Measurements from ENCODE around the gene FBXO30. TPM values are rescaled to one million over a fixed set of nuclear protein-coding genes. Genes with fewer than 3 reads are reported as not detected.

Gene FBXO30
- total RNA-seq, result 1 to 10 TPM; 2.2 to 3.2 (median 3.0) TPM
- long read RNA-seq, partial matches to known transcripts, result 0 of 1 reads
- long read RNA-seq, other reads (novel, unspliced or antisense), result 1 of 1 reads

GRCh38 chr6:145814501-145815308, at the start of gene FBXO30:
Gene FBXO30 (minus strand): TSS chr6:145814795. CDS start chr6:145806405, 8,390 bp downstream.
- 0% methylated on average over 8 of the region's 88 CpGs for WGBS (ENCODE audit: insufficient coverage, low coverage, low lambda C conversion rate, missing lambda C conversion rate)
- no peaks in the 10 kb centered on the region for H3K27me3 ChIP-seq
- TF ChIP-seq POLR2A (IDR thresholded peaks at IDR 0.05) (peak; percentile 87), CTCF (IDR thresholded peaks at IDR 0.05) (no peak)

GRCh38 chr6:145863988-145864616, 49.5 kb upstream of the FBXO30 start:
- H3K4me1 ChIP-seq, result no peaks in the 10 kb centered on the region
- H3K36me3 ChIP-seq, result no peaks in the 10 kb centered on the region
- H3K27me3 ChIP-seq, result no peaks in the 10 kb centered on the region
- no peak for DNase-seq
- ATAC-seq, result no peak
- TF ChIP-seq CTCF (IDR thresholded peaks at IDR 0.05) (no peak), POLR2A (IDR thresholded peaks at IDR 0.05) (no peak)
- no peak overlapping the region for H3K4me3 ChIP-seq
- peaks cover 0 to 4% (median 0%) of the 10 kb centered on the region in 4 donors for H3K9me3 ChIP-seq
- no peak overlapping the region for H3K27ac ChIP-seq
- intact Hi-C loops (cut with DNase I), result no loop called here
- WGBS (ENCODE audit: insufficient coverage, low coverage, low lambda C conversion rate, missing lambda C conversion rate), result 78% methylated on average over 2 of the region's 2 CpGs

More at GRCh38 chr6:145814501-145815308, at the start of gene FBXO30:
- H3K9me3 ChIP-seq, result no peaks in the 10 kb centered on the region
- DNase-seq (peak; percentile 89 to 92 (median 90)), ATAC-seq (peak; percentile 94 to 98 (median 96))
- peak within 1 kb of the TSS; percentile 91 to 95 (median 92) for H3K27ac ChIP-seq
- intact Hi-C loops (cut with DNase I), result no loop called here
- peak within 1 kb of the TSS; percentile 61 to 76 (median 76) for H3K4me3 ChIP-seq
- H3K36me3 ChIP-seq, result no peaks in the 10 kb centered on the region
- H3K4me1 ChIP-seq, result peaks cover 0 to 19% (median 3%) of the 10 kb centered on the region in 4 donors

- Histone ChIP-seq H3K9me3 (peaks cover 0 to 4% (median 0%) of the 10 kb centered on the region in 4 donors), H3K27me3 (no peaks in the 10 kb centered on the region), H3K36me3 (no peaks in the 10 kb centered on the region), H3K4me3 (no peak overlapping the region), H3K27ac (no peak overlapping the region), H3K4me1 (no peaks in the 10 kb centered on the region)
- DNase-seq (no peak), ATAC-seq (no peak)
- 38% methylated on average over 1 of the region's 1 CpG for WGBS (ENCODE audit: insufficient coverage, low coverage, low lambda C conversion rate, missing lambda C conversion rate)
- no peak for TF ChIP-seq CTCF (IDR thresholded peaks at IDR 0.05)
- TF ChIP-seq POLR2A (IDR thresholded peaks at IDR 0.05), result no peak
- intact Hi-C loops (cut with DNase I), result no loop called here
These were observed 48.8 kb upstream of the FBXO30 start for GRCh38 chr6:145863366-145863765.

- ATAC-seq (no peak), DNase-seq (no peak)
- H3K4me3 ChIP-seq, result no peak overlapping the region
- H3K4me1 ChIP-seq, result no peaks in the 10 kb centered on the region
- intact Hi-C loops (cut with DNase I), result no loop called here
- 100% methylated on average over 1 of the region's 1 CpG for WGBS (ENCODE audit: insufficient coverage, low coverage, low lambda C conversion rate, missing lambda C conversion rate)
- peaks cover 0 to 4% (median 0%) of the 10 kb centered on the region in 4 donors for H3K9me3 ChIP-seq
- no peak for TF ChIP-seq CTCF (IDR thresholded peaks at IDR 0.05)
- TF ChIP-seq POLR2A (IDR thresholded peaks at IDR 0.05), result no peak
- no peak overlapping the region for H3K27ac ChIP-seq
- no peaks in the 10 kb centered on the region for H3K36me3 ChIP-seq
- no peaks in the 10 kb centered on the region for H3K27me3 ChIP-seq
These were observed 46.0 kb upstream of the FBXO30 start for GRCh38 chr6:145860562-145860961.
